GM12878 (cell line): ENCODE data around the gene NUP205. TPM values are rescaled to one million over a fixed set of nuclear protein-coding genes. Genes with fewer than 3 reads are reported as not detected.

Source experiments
- ATAC-seq: fragments of 200-7000 bp; cut with Tn5 transposase; 3 replicates; pipeline ENCODE4 v1.9.1; 2020; ENCODE audit warnings: mild to moderate bottlenecking, moderate library complexity
- BruUV-seq: library from RNA; stranded (reverse); fragments of 400-500 nt; replicated peaks from 2 replicates; lab custom pipeline; 2021; lab: Mats Ljungman, UMichigan
- CTCF ChIA-PET: fragments of 300-600 bp; sonication (Branson Sonifier 250); formaldehyde crosslinking; extraction: SDS; loops from one replicate; lab custom pipeline; 2021; ENCODE audit warnings: inconsistent platforms; lab: Yijun Ruan, JAX
- POLR2A ChIA-PET: fragments of 350-600 bp; formaldehyde crosslinking; extraction: SDS; loops from one replicate; lab custom pipeline; 2021; ENCODE audit warnings: inconsistent platforms; lab: Charles Lee
- RAD21 ChIA-PET: fragments of 300-600 bp; sonication (Branson Sonifier 250); formaldehyde crosslinking; loops from one replicate; lab custom pipeline; 2023; ENCODE audit warnings: antibody characterized with exemption; ENCODE audit not compliant: unreplicated experiment; lab: Charles Lee
- SMC1A ChIA-PET: fragments of 300-600 bp; sonication (Branson Sonifier 250); formaldehyde crosslinking; loops from one replicate; lab custom pipeline; 2023; ENCODE audit not compliant: unreplicated experiment, uncharacterized antibody; lab: Charles Lee
- DNase-seq: peaks from one replicate; pipeline ENCODE4 v3.0.0-alpha.2; 2011; ENCODE audit warnings: low read depth, low spot score
- FAIRE-seq: peaks from 3 replicates; lab custom pipeline; 2011; peaks lifted over from hg19 to GRCh38; lab: Jason Lieb, UNC
- H2AFZ ChIP-seq: 2 replicates; pipeline ENCODE4 v1.6.0; 2011; ENCODE audit warnings: low read depth, low read length, control low read depth; ENCODE audit not compliant: control insufficient read depth
- H3K27ac ChIP-seq: 2 replicates; pipeline ENCODE4 v1.5.1; 2011; ENCODE audit warnings: control low read depth; ENCODE audit not compliant: control insufficient read depth, insufficient read depth
- H3K27me3 ChIP-seq, 2 experiments: replicated peaks in 1 of 2; 2 replicates each; pipeline versions ENCODE4 v1.6.0 to v1.6.1; 2011; ENCODE audit warnings: low read length in 1 of 2; ENCODE audit not compliant: control insufficient read depth in 2 of 2, insufficient read depth in 2 of 2
- H3K36me3 ChIP-seq, 2 experiments: 2 replicates each; pipeline ENCODE4 v1.5.1; 2011; ENCODE audit warnings: low read length in 1 of 2; ENCODE audit not compliant: control insufficient read depth in 2 of 2, insufficient read depth in 2 of 2
- H3K4me1 ChIP-seq: 2 replicates; pipeline ENCODE4 v1.6.1; 2011; ENCODE audit warnings: mild to moderate bottlenecking, low read length, moderate library complexity, mixed read lengths; ENCODE audit not compliant: control insufficient read depth, insufficient read depth
- H3K4me2 ChIP-seq: 2 replicates; pipeline ENCODE4 v1.6.0; 2011; ENCODE audit warnings: control low read depth; ENCODE audit not compliant: control insufficient read depth, insufficient read depth
- H3K4me3 ChIP-seq: fragments of 200-600 bp; sonication (generic); 2 replicates; pipeline ENCODE4 v1.5.1; 2016
- H3K79me2 ChIP-seq: 2 replicates; pipeline ENCODE4 v1.6.0; 2011; ENCODE audit warnings: low read length; ENCODE audit not compliant: control insufficient read depth, insufficient read depth
- H3K9ac ChIP-seq: 2 replicates; pipeline ENCODE4 v1.8.0; 2011; ENCODE audit warnings: low read length, control low read depth, mixed read lengths; ENCODE audit not compliant: control insufficient read depth, insufficient read depth
- H3K9me3 ChIP-seq: replicated peaks from 3 replicates; pipeline ENCODE4 v1.5.1; 2011; ENCODE audit warnings: mild to moderate bottlenecking, low read length; ENCODE audit not compliant: control insufficient read depth, insufficient read depth
- H4K20me1 ChIP-seq: 2 replicates; pipeline ENCODE4 v1.6.0; 2011; ENCODE audit not compliant: control insufficient read depth, insufficient read depth
- CBX3 ChIP-seq: fragments of 200-600 bp; sonication (generic); IDR thresholded peaks from 2 replicates; pipeline ENCODE4 v1.6.1; 2016; ENCODE audit warnings: low read depth, borderline replicate concordance
- CBX5 ChIP-seq: sonication (generic); IDR thresholded peaks from 2 replicates; pipeline ENCODE4 v1.6.1; 2016; ENCODE audit warnings: low read depth, moderate library complexity, mild to moderate bottlenecking, inconsistent platforms
- CHD2 ChIP-seq: IDR thresholded peaks from 2 replicates; pipeline ENCODE4 v1.6.1; 2011; ENCODE audit warnings: low read depth, low read length, improper control_type of control experiment, borderline replicate concordance
- ESRRA ChIP-seq: IDR thresholded peaks from 2 replicates; pipeline ENCODE4 v1.6.1; 2012; ENCODE audit warnings: mild to moderate bottlenecking, low read length, improper control_type of control experiment
- LARP7 ChIP-seq: fragments of 450-650 bp; IDR thresholded peaks from 2 replicates; pipeline ENCODE4 v1.6.1; 2017; ENCODE audit warnings: mild to moderate bottlenecking
- MLLT1 ChIP-seq: fragments of 450-650 bp; IDR thresholded peaks from 2 replicates; pipeline ENCODE4 v1.6.1; 2016; ENCODE audit warnings: mild to moderate bottlenecking
- POU2F2 ChIP-seq: IDR thresholded peaks from 3 replicates; pipeline ENCODE4 v1.6.1; 2011; ENCODE audit warnings: low read depth, mild to moderate bottlenecking, low read length, borderline replicate concordance
- TBL1XR1 ChIP-seq: IDR thresholded peaks from 2 replicates; pipeline ENCODE4 v1.6.1; 2012; ENCODE audit warnings: low read depth, low read length, improper control_type of control experiment
- ZNF384 ChIP-seq: IDR thresholded peaks from 2 replicates; pipeline ENCODE4 v1.6.1; 2012; ENCODE audit warnings: low read depth, mild to moderate bottlenecking, low read length, improper control_type of control experiment, borderline replicate concordance
- WGBS: methylation state at CpG from one replicate; pipeline ENCODE4 v1.1.6; 2016; ENCODE audit warnings: low lambda C conversion rate; ENCODE audit not compliant: insufficient replicate concordance, insufficient coverage; ENCODE audit errors: missing lambda C conversion rate; 5-methylcytosine and 5-hydroxymethylcytosine counted together
- in situ Hi-C: fragments of 300-500 bp; cut with MboI; formaldehyde crosslinking; loops from 9 replicates; pipeline ENCODE4 v1.14.3; 2018; ENCODE audit warnings: mixed read lengths
- intact Hi-C: fragments of 100-400 bp; cut with micrococcal nuclease; formaldehyde crosslinking; loops from one replicate; pipeline ENCODE4 v1.14.2; 2022; ENCODE audit not compliant: unreplicated experiment
- polyA plus RNA-seq, 11 experiments: library from polyadenylated mRNA; depleted of rRNA in 4 of 11; unstranded in 6 of 11; stranded (reverse) in 5 of 11; fragments of >200 nt; fragmentation: Nextera tagmentation in 4 of 11; fragmentation: Illumina TruSeq in 1 of 11; extraction: Ambion mirVana in 4 of 11; extraction: Trizol in 1 of 11; gene quantifications; 1 replicate in 1 of 11; 2 replicates in 10 of 11; pipeline versions ENCODE4 v1.2.1 to v1.2.3, GENCODE V29; 2011 to 2016; ENCODE audit warnings: inconsistent platforms in 2 of 11, missing spikeins in 2 of 11, low read depth in 1 of 11
- total RNA-seq, 4 experiments: library from RNA; depleted of rRNA in 3 of 4; stranded (reverse); fragments of >200 nt in 3 of 4; fragmentation: Illumina TruSeq in 1 of 4; extraction: Trizol in 1 of 4; gene quantifications; 2 replicates each; pipeline versions ENCODE4 v1.2.1 to v1.2.3, GENCODE V29; 2013 to 2021
- TF ChIP-seq, protein P1 (sequence below), 3 experiments: IDR thresholded peaks in 2 of 3; conservative IDR thresholded peaks in 1 of 3; 2 replicates each; pipeline ENCODE4 v1.5.1; 2011; ENCODE audit warnings: low read depth in 3 of 3, low read length in 3 of 3, mild to moderate bottlenecking in 3 of 3, control low read depth in 2 of 3, moderate library complexity in 2 of 3, inconsistent platforms in 1 of 3, mixed read lengths in 1 of 3; ENCODE audit not compliant: control insufficient read depth in 2 of 3, insufficient read depth in 1 of 3; ENCODE audit errors: extremely low read depth in 1 of 3

Gene NUP205
- total and polyA plus RNA-seq, 10 of the 15 experiments (the other 5 are each of a cell fraction or from before 2014, with no cell fraction given) = 41.4 to 110 (median 85.9) TPM

DNA sequence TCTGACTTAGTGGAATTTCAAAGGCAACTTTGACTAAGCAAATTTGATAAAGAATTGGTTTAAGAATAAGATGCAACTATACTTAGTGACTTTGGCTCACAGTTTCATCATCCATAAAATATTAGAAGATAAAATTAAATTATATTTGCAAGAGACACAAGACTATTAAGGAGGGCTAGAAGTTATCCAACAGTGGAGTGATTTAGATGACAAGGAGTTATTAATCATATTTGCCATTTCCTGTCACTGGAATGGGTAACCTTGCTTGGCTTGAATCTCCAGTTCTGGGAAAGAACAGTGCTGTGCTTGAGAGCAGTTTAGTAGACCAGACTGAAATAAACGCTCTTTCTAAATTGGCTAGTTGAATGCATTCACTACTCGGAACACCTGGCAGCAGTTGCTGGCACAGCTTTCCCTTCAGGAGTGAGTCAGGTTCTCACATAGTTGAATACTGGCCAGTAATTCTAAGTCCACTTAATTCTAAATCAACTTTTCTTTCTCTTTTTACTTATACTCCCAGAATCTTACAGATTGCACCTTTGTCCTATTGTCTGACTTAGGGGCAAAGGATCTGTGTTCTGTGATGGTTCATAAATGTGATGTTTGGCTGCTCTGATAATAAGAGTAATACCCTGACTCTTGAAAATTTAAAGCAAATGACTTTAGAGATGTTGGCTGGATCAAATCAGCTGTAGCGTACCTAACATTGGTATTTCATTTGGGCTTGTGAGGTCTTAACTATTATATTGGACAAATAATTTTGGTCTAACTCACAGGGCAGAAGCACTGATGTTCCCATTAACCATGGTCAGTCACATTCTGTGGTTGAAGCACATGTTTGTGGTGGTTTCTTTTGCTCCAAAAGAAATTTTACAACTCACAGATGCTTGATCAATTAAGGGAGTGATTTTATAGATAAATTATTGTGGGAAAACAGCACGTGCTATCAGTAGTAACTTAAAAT is 121.2 kb downstream of the NUP205 start:
- CTCF ChIA-PET = interaction anchor here (0.8 kb wide), 1 partner anchor 38 kb away, joined by 3 read pairs; no protein-coding TSS in a partner anchor
- ATAC-seq = no peak

DNA sequence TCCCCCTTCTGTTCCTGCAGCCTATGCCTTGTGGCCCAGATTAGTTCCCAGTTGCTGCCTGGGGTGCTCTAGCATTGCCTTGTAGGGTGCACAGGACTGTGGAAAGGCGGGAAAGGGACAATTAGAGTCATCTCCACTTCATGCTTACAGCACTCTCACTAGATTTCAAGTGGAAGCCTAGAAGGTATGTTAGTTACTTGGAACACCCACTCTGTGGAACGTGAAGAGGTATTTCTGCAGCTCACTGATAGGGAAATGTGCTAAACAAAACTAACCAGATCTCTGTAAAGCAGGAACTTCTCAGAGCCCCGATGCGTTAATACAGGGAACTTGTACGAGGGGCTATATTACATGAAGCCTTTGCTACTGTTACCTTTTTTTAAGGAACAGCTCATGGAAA is 124.0 kb downstream of the NUP205 start:
- Histone ChIP-seq H3K9me3 (no peaks in the 10 kb centered on the region), H3K27me3 (no peaks in the 10 kb centered on the region), H3K4me1 (no peaks in the 10 kb centered on the region), H3K4me2 (no peak overlapping the region), H3K4me3 (no peak overlapping the region), H3K9ac (no peak overlapping the region), H3K79me2 (no peaks in the 10 kb centered on the region), H4K20me1 (no peaks in the 10 kb centered on the region), H2AFZ (no peak overlapping the region), H3K36me3 (peaks cover 0 to 1% of the 10 kb centered on the region in 2 experiments; a peak in 2 of 4 replicates), H3K27ac (no peak overlapping the region)
- ATAC-seq (no peak), DNase-seq (no peak), FAIRE-seq (no peak)
- in situ Hi-C loops = no loop called here
- ChIA-PET CTCF (interaction anchor here (7.3 kb wide), 1 partner anchor 9 kb away, joined by 55 read pairs; no protein-coding TSS in a partner anchor), RAD21 (no interaction called here), POLR2A (no interaction called here), SMC1A (interaction anchor here (1.3 to 4.3 kb wide), 2 partner anchors 8 to 15 kb away, joined by 3 to 18 read pairs; no protein-coding TSS in a partner anchor)
- BruUV-seq = no TSS peak
- intact Hi-C loops = no loop called here
- WGBS = 70% methylated on average over 5 of the region's 5 CpGs
- TF ChIP-seq TBL1XR1 (no peak), MLLT1 (no peak), ZNF384 (no peak), LARP7 (no peak), CBX5 (no peak), ESRRA (no peak), CBX3 (no peak), CHD2 (no peak)
- TF ChIP-seq, protein P1, sequence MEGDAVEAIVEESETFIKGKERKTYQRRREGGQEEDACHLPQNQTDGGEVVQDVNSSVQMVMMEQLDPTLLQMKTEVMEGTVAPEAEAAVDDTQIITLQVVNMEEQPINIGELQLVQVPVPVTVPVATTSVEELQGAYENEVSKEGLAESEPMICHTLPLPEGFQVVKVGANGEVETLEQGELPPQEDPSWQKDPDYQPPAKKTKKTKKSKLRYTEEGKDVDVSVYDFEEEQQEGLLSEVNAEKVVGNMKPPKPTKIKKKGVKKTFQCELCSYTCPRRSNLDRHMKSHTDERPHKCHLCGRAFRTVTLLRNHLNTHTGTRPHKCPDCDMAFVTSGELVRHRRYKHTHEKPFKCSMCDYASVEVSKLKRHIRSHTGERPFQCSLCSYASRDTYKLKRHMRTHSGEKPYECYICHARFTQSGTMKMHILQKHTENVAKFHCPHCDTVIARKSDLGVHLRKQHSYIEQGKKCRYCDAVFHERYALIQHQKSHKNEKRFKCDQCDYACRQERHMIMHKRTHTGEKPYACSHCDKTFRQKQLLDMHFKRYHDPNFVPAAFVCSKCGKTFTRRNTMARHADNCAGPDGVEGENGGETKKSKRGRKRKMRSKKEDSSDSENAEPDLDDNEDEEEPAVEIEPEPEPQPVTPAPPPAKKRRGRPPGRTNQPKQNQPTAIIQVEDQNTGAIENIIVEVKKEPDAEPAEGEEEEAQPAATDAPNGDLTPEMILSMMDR (IDR thresholded peaks at IDR 0.05 in 2 of 3, conservative IDR thresholded peaks at IDR 0.05 in 1 of 3; ENCODE audit: control insufficient read depth in 2 of 3, extremely low read depth in 1 of 3, insufficient read depth in 1 of 3, low read depth in 3 of 3, low read length in 3 of 3) = no peak

More for the DNA sequence above, 121.2 kb downstream of the NUP205 start:
- Histone ChIP-seq H3K27ac (no peak overlapping the region), H3K27me3 (no peaks in the 10 kb centered on the region), H2AFZ (no peak overlapping the region), H3K36me3 (peaks cover 0 to 12% of the 10 kb centered on the region in 2 experiments; a peak in 2 of 4 replicates), H4K20me1 (no peaks in the 10 kb centered on the region), H3K79me2 (no peaks in the 10 kb centered on the region), H3K9ac (no peak overlapping the region), H3K9me3 (no peaks in the 10 kb centered on the region), H3K4me3 (no peak overlapping the region), H3K4me1 (no peaks in the 10 kb centered on the region), H3K4me2 (no peak overlapping the region)
- WGBS = 95% methylated on average over 4 of the region's 4 CpGs
- POLR2A ChIA-PET = no interaction called here
- no peak for FAIRE-seq
- no peak for TF ChIP-seq POU2F2
- SMC1A ChIA-PET = interaction anchor here (1.0 kb wide), 1 partner anchor 8 kb away, joined by 5 read pairs; no protein-coding TSS in a partner anchor
- DNase-seq = no peak
- RAD21 ChIA-PET = no interaction called here
- intact Hi-C loops (no loop called here), in situ Hi-C loops (no loop called here)
- BruUV-seq = no TSS peak
